ENCODE results near the gene ARG1.

Gene ARG1

DNA sequence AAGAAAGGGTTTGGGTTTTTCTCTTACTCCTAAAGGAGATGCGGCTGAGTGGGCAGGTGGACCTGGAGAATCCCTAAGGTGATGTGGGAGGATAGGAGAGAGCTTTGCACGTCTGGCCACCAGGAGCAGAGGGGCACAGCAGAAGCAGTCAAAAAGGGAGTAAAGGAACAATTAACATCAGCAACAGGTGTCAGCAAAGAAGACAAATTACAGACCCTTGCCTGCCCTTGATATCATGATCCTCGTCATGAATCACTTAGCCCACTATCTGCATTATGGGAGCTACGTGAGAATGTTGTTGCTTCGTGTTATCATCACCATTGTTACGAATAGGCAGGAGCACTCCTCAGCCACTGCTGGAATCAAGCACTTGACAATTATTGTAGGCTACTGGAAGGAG is 25.5 kb upstream of the ARG1 start:
- no peak overlapping the region for H3K4me3 ChIP-seq (replicated peaks; ENCODE audit: low read depth, low read length)
- DNase-seq (ENCODE audit: low read depth) = no peak
- TF ChIP-seq, protein P1, sequence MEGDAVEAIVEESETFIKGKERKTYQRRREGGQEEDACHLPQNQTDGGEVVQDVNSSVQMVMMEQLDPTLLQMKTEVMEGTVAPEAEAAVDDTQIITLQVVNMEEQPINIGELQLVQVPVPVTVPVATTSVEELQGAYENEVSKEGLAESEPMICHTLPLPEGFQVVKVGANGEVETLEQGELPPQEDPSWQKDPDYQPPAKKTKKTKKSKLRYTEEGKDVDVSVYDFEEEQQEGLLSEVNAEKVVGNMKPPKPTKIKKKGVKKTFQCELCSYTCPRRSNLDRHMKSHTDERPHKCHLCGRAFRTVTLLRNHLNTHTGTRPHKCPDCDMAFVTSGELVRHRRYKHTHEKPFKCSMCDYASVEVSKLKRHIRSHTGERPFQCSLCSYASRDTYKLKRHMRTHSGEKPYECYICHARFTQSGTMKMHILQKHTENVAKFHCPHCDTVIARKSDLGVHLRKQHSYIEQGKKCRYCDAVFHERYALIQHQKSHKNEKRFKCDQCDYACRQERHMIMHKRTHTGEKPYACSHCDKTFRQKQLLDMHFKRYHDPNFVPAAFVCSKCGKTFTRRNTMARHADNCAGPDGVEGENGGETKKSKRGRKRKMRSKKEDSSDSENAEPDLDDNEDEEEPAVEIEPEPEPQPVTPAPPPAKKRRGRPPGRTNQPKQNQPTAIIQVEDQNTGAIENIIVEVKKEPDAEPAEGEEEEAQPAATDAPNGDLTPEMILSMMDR (IDR thresholded peaks at IDR 0.05; ENCODE audit: low read length, missing control alignments) = no peak

DNA sequence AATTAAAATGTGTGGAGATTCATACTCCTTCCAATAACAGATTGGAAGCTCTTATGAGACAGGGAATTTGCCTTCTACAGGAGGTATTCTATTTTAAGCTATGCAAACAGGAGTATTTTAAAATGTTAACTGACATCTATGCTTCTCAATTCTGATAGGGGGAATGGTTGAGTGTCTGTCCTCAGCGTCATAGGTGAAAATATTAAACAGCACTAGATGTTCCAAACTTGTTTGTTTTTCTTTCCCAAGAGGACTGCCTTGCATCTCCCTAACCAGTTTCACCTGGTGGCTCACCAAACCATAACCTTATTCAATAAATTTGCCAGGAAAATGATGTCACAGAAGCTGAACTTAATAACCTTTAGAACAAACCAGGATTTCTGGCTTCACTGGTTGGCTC is 24.6 kb upstream of the ARG1 start:
- TF ChIP-seq, protein P1 (IDR thresholded peaks at IDR 0.05; ENCODE audit: low read length, missing control alignments) = no peak
- DNase-seq (ENCODE audit: low read depth) = no peak
- H3K4me3 ChIP-seq (replicated peaks; ENCODE audit: low read depth, low read length) = no peak overlapping the region

DNA sequence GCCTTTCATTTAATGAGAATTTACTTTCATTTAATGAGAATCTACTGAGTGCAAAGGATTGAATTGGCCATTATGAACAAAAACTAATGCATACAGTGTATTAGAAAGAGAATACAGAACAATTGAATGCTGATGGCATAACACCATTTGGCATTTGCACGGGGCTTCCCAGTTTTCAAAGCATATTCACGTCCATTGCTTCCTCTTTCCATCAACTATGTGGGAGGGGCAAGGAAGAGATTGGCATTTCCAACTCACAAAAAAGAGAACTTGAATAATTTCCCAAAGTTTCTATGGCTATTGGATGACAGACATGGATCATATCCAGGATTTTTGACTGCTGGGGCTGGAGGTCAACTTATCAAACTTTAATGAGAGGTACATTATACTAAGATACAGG is 23.2 kb upstream of the ARG1 start:
- H3K4me3 ChIP-seq (replicated peaks; ENCODE audit: low read depth, low read length) = no peak overlapping the region
- TF ChIP-seq, protein P1 (IDR thresholded peaks at IDR 0.05; ENCODE audit: low read length, missing control alignments) = no peak
- no peak for DNase-seq (ENCODE audit: low read depth)

DNA sequence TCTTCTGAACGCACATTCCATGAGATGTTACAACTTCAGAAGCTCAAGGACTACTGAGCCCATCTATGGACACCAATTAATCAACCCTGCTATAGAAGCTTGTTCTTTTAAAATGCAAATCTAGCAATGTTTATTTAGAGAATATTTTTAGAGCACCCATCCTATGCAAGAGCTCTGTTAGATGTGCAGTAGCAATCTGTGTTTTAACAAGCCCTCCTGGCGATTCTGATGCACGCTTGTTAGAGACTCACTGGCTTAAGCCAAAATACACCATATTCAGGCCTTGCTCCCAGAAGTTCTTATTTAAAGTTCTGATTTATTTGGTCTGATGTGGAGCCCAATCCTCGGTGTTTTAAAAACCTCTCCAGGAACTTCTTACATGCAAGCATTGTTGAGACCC is 21.1 kb upstream of the ARG1 start:
- H3K4me3 ChIP-seq (replicated peaks; ENCODE audit: low read depth, low read length) = no peak overlapping the region
- TF ChIP-seq, protein P1 (IDR thresholded peaks at IDR 0.05; ENCODE audit: low read length, missing control alignments) = no peak
- no peak for DNase-seq (ENCODE audit: low read depth)

DNA sequence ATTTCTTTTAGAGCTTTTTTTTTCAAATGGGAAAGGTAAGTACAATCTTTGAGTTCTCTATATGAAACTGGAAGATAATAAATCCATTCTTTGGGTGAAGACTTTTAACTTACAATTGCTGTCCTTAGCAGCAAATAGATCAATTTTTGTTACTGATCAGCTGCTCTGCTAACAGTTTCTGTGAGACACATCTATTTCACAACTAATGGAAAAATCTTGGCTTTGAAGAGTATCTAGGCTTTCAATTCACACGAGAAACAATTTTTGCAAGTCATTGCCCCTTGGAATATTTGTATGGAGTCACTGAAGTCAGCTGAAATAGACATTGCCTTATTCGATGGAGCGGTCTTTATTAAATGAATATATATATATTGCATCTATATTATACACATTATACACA is 20.5 kb upstream of the ARG1 start:
- no peak overlapping the region for H3K4me3 ChIP-seq (replicated peaks; ENCODE audit: low read depth, low read length)
- TF ChIP-seq, protein P1 (IDR thresholded peaks at IDR 0.05; ENCODE audit: low read length, missing control alignments) = no peak
- no peak for DNase-seq (ENCODE audit: low read depth)

DNA sequence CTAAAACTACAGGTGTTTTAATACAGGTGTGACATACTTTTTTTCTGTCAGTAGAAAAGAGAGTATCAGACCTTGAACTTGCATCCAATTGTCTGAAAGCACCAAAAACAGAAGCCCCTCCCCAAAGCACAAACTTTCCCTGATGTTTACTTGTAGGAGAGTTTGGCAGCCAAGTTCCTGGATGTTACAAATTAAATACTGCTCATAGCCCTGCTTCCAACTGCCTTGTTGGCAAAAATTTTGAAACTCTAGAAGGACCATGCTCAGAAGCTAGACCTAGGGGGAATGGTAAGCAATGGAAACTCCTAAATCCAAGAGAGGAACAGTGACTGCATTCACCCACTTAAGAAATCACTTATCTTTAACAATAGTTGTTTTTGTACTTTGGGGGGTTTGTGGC is 17.0 kb upstream of the ARG1 start:
- no peak for DNase-seq (ENCODE audit: low read depth)
- TF ChIP-seq, protein P1 (IDR thresholded peaks at IDR 0.05; ENCODE audit: low read length, missing control alignments) = no peak
- H3K4me3 ChIP-seq (replicated peaks; ENCODE audit: low read depth, low read length) = no peak overlapping the region

DNA sequence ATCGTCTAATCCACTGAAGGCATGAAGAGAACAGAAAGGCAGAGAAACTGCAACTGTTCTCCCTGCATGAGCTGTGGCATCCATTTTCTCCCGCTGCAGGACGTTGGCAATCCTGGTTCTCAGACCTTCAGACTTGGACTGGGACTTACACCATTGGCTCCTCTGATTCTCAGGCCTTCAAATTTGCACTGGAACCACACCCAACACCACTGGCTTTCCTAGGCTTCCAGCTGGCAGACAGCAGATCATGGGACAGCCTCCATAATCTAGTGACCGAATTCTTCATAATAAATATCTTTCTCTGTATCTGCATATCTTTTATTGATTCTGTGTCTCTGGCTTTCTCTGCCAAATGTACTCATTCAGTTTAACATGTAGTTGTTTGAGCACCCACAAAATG is 14.1 kb upstream of the ARG1 start:
- H3K4me3 ChIP-seq (replicated peaks; ENCODE audit: low read depth, low read length) = no peak overlapping the region
- no peak for DNase-seq (ENCODE audit: low read depth)
- TF ChIP-seq, protein P1 (IDR thresholded peaks at IDR 0.05; ENCODE audit: low read length, missing control alignments) = no peak

Data from fibroblast of pulmonary artery (primary cell).